Activated T-cell treated with anti-CD3 and anti-CD28 coated beads, Interleukin-2, amount 50 U/mL, for 24 hours (primary cell): ENCODE results near the gene SASH1.

Experiments used
- DNase-seq: peaks from one replicate; pipeline ENCODE4 v3.0.0-alpha.2; 2020
- H3K27ac Mint-ChIP-seq: 2 replicates; pipeline ENCODE4 v1.8.0; 2020; ENCODE audit warnings: mild to moderate bottlenecking, mixed read lengths
- H3K27me3 Mint-ChIP-seq: 2 replicates; pipeline ENCODE4 v1.8.0; 2020; ENCODE audit warnings: mixed read lengths
- H3K36me3 Mint-ChIP-seq: 2 replicates; pipeline ENCODE4 v1.8.0; 2020; ENCODE audit warnings: low read depth, mixed read lengths
- H3K4me1 Mint-ChIP-seq: 2 replicates; pipeline ENCODE4 v1.8.0; 2020; ENCODE audit warnings: low read depth, mixed read lengths
- H3K4me3 Mint-ChIP-seq: 2 replicates; pipeline ENCODE4 v1.8.0; 2020; ENCODE audit warnings: mild to moderate bottlenecking, moderate library complexity, mixed read lengths
- H3K9me3 Mint-ChIP-seq: 2 replicates; pipeline ENCODE4 v1.8.0; 2020; ENCODE audit warnings: mixed read lengths

Gene SASH1

GRCh38 chr6:148415511-148416260 is 73.0 kb downstream of the SASH1 start:
- DNase-seq: no peak
- Mint-ChIP-seq H3K27me3 (peaks cover 9% of the 10 kb centered on the region), H3K4me3 (no peak overlapping the region), H3K27ac (no peak overlapping the region), H3K9me3 (no peaks in the 10 kb centered on the region), H3K36me3 (no peaks in the 10 kb centered on the region), H3K4me1 (no peaks in the 10 kb centered on the region)

- DNase-seq: no peak
- H3K36me3 Mint-ChIP-seq: no peaks in the 10 kb centered on the region
Observed at GRCh38 chr6:148416330-148416965, 73.8 kb downstream of the SASH1 start.

GRCh38 chr6:148417045-148417444 is 74.4 kb downstream of the SASH1 start:
- Mint-ChIP-seq H3K4me3 (no peak overlapping the region), H3K36me3 (no peaks in the 10 kb centered on the region), H3K9me3 (no peaks in the 10 kb centered on the region), H3K4me1 (no peaks in the 10 kb centered on the region), H3K27ac (no peak overlapping the region), H3K27me3 (peaks cover 9% of the 10 kb centered on the region)
- no peak for DNase-seq

More at GRCh38 chr6:148416330-148416965, 73.8 kb downstream of the SASH1 start:
- Mint-ChIP-seq H3K4me1 (no peaks in the 10 kb centered on the region), H3K9me3 (no peaks in the 10 kb centered on the region), H3K4me3 (no peak overlapping the region), H3K27me3 (peaks cover 9% of the 10 kb centered on the region), H3K27ac (no peak overlapping the region)

GRCh38 chr6:148419430-148419829 is 76.8 kb downstream of the SASH1 start:
- H3K9me3 Mint-ChIP-seq: no peaks in the 10 kb centered on the region
- peaks cover 13% of the 10 kb centered on the region for H3K27me3 Mint-ChIP-seq
- no peak overlapping the region for H3K4me3 Mint-ChIP-seq
- H3K36me3 Mint-ChIP-seq: no peaks in the 10 kb centered on the region
- H3K4me1 Mint-ChIP-seq: no peaks in the 10 kb centered on the region
- DNase-seq: no peak
- H3K27ac Mint-ChIP-seq: no peak overlapping the region

- Mint-ChIP-seq H3K27me3 (peaks cover 16% of the 10 kb centered on the region), H3K27ac (no peak overlapping the region)
Observed at GRCh38 chr6:148422085-148422484, 79.4 kb downstream of the SASH1 start.

GRCh38 chr6:148423133-148423532 is 80.5 kb downstream of the SASH1 start:
- Mint-ChIP-seq H3K27me3 (peaks cover 14% of the 10 kb centered on the region), H3K4me3 (no peak overlapping the region), H3K36me3 (no peaks in the 10 kb centered on the region), H3K27ac (no peak overlapping the region), H3K9me3 (no peaks in the 10 kb centered on the region), H3K4me1 (no peaks in the 10 kb centered on the region)
- DNase-seq: no peak

More at GRCh38 chr6:148422085-148422484, 79.4 kb downstream of the SASH1 start:
- Mint-ChIP-seq H3K4me1 (no peaks in the 10 kb centered on the region), H3K36me3 (no peaks in the 10 kb centered on the region), H3K4me3 (no peak overlapping the region), H3K9me3 (no peaks in the 10 kb centered on the region)
- DNase-seq: no peak

GRCh38 chr6:148423601-148424270 is 81.1 kb downstream of the SASH1 start:
- H3K4me1 Mint-ChIP-seq: no peaks in the 10 kb centered on the region
- H3K27me3 Mint-ChIP-seq: peaks cover 14% of the 10 kb centered on the region
- no peaks in the 10 kb centered on the region for H3K9me3 Mint-ChIP-seq
- no peak for DNase-seq
- no peaks in the 10 kb centered on the region for H3K36me3 Mint-ChIP-seq
- no peak overlapping the region for H3K27ac Mint-ChIP-seq
- H3K4me3 Mint-ChIP-seq: no peak overlapping the region

- Mint-ChIP-seq H3K36me3 (no peaks in the 10 kb centered on the region), H3K4me1 (no peaks in the 10 kb centered on the region), H3K27me3 (peaks cover 11% of the 10 kb centered on the region), H3K9me3 (no peaks in the 10 kb centered on the region), H3K4me3 (no peak overlapping the region), H3K27ac (no peak overlapping the region)
- DNase-seq: no peak
Observed at GRCh38 chr6:148425443-148425842, 82.8 kb downstream of the SASH1 start.

- no peak for DNase-seq
- no peak overlapping the region for H3K27ac Mint-ChIP-seq
- no peaks in the 10 kb centered on the region for H3K9me3 Mint-ChIP-seq
- no peaks in the 10 kb centered on the region for H3K36me3 Mint-ChIP-seq
- H3K27me3 Mint-ChIP-seq: peaks cover 13% of the 10 kb centered on the region
- H3K4me3 Mint-ChIP-seq: no peak overlapping the region
- no peaks in the 10 kb centered on the region for H3K4me1 Mint-ChIP-seq
Observed at GRCh38 chr6:148426317-148426977, 83.8 kb downstream of the SASH1 start.

GRCh38 chr6:148427333-148427732 is 84.7 kb downstream of the SASH1 start:
- no peak overlapping the region for H3K27ac Mint-ChIP-seq
- H3K4me1 Mint-ChIP-seq: no peaks in the 10 kb centered on the region
- H3K9me3 Mint-ChIP-seq: no peaks in the 10 kb centered on the region
- H3K4me3 Mint-ChIP-seq: no peak overlapping the region
- H3K36me3 Mint-ChIP-seq: no peaks in the 10 kb centered on the region
- H3K27me3 Mint-ChIP-seq: peaks cover 11% of the 10 kb centered on the region
- DNase-seq: no peak

GRCh38 chr6:148429423-148429822 is 86.8 kb downstream of the SASH1 start:
- DNase-seq: no peak
- H3K27me3 Mint-ChIP-seq: peaks cover 9% of the 10 kb centered on the region
- no peaks in the 10 kb centered on the region for H3K4me1 Mint-ChIP-seq
- no peaks in the 10 kb centered on the region for H3K36me3 Mint-ChIP-seq
- H3K4me3 Mint-ChIP-seq: no peak overlapping the region
- no peaks in the 10 kb centered on the region for H3K9me3 Mint-ChIP-seq
- no peak overlapping the region for H3K27ac Mint-ChIP-seq

GRCh38 chr6:148430897-148431296 is 88.3 kb downstream of the SASH1 start:
- DNase-seq: no peak
- H3K4me1 Mint-ChIP-seq: no peaks in the 10 kb centered on the region
- H3K27ac Mint-ChIP-seq: no peak overlapping the region
- H3K4me3 Mint-ChIP-seq: no peak overlapping the region
- H3K27me3 Mint-ChIP-seq: peaks cover 13% of the 10 kb centered on the region
- H3K36me3 Mint-ChIP-seq: no peaks in the 10 kb centered on the region
- H3K9me3 Mint-ChIP-seq: no peaks in the 10 kb centered on the region

- no peaks in the 10 kb centered on the region for H3K36me3 Mint-ChIP-seq
- no peak for DNase-seq
- peaks cover 12% of the 10 kb centered on the region for H3K27me3 Mint-ChIP-seq
- no peak overlapping the region for H3K27ac Mint-ChIP-seq
- no peak overlapping the region for H3K4me3 Mint-ChIP-seq
- no peaks in the 10 kb centered on the region for H3K9me3 Mint-ChIP-seq
- H3K4me1 Mint-ChIP-seq: no peaks in the 10 kb centered on the region
Observed at GRCh38 chr6:148431413-148431812, 88.8 kb downstream of the SASH1 start.

GRCh38 chr6:148431840-148432239 is 89.2 kb downstream of the SASH1 start:
- Mint-ChIP-seq H3K27ac (no peak overlapping the region), H3K4me3 (no peak overlapping the region), H3K4me1 (no peaks in the 10 kb centered on the region)

More at GRCh38 chr6:148431840-148432239, 89.2 kb downstream of the SASH1 start:
- no peak for DNase-seq
- Mint-ChIP-seq H3K36me3 (no peaks in the 10 kb centered on the region), H3K27me3 (peaks cover 10% of the 10 kb centered on the region), H3K9me3 (no peaks in the 10 kb centered on the region)
